NK-92 (cell line): ENCODE data around the gene RNF187.

Experiments
- DNase-seq: peaks from one replicate; lab custom pipeline; 2025; ENCODE audit not compliant: unreplicated experiment; lab: John Stamatoyannopoulos, UW

RNF187 gene

GRCh38 chr1:228543396-228543795 lies 56.2 kb downstream of the RNF187 start:
- no peak for DNase-seq

- DNase-seq, result no peak
These were observed 57.1 kb downstream of the RNF187 start for GRCh38 chr1:228544021-228544850.

- DNase-seq, result no peak
These were observed 57.9 kb downstream of the RNF187 start for GRCh38 chr1:228544921-228545591.
